Chondrocyte (in vitro differentiated cells): ENCODE data around the gene SUCLG2. TPM values are rescaled to one million over a fixed set of nuclear protein-coding genes. Genes with fewer than 3 reads are reported as not detected.
A peak's percentile ranks its signal among the peaks of the same experiment; 100 is the strongest.

ENCODE experiments used
- DNase-seq: peaks from one replicate; pipeline ENCODE4 v3.0.0; 2021; ENCODE audit warnings: mixed read lengths, low spot score
- H3K27ac Mint-ChIP-seq: one replicate; pipeline ENCODE4 v1.8.0; 2021; ENCODE audit warnings: mild to moderate bottlenecking, moderate library complexity, mixed read lengths; ENCODE audit not compliant: unreplicated experiment
- H3K27me3 Mint-ChIP-seq: 2 replicates; pipeline ENCODE4 v1.8.0; 2021; ENCODE audit warnings: low read depth, mixed read lengths
- H3K36me3 Mint-ChIP-seq: 2 replicates; pipeline ENCODE4 v1.8.0; 2021; ENCODE audit warnings: low read depth, mixed read lengths
- H3K4me1 Mint-ChIP-seq: 2 replicates; pipeline ENCODE4 v1.8.0; 2021; ENCODE audit warnings: low read depth, mild to moderate bottlenecking, mixed read lengths
- H3K4me3 Mint-ChIP-seq: one replicate; pipeline ENCODE4 v1.8.0; 2021; ENCODE audit warnings: mild to moderate bottlenecking, moderate library complexity, mixed read lengths; ENCODE audit not compliant: unreplicated experiment
- H3K9me3 Mint-ChIP-seq: 2 replicates; pipeline ENCODE4 v1.8.0; 2021; ENCODE audit warnings: low read depth, mixed read lengths
- total RNA-seq: library from RNA; stranded (reverse); gene quantifications from 3 replicates; pipeline ENCODE4 v1.2.1, GENCODE V29; 2021
- TF ChIP-seq, protein P1 (sequence below): fragments of 200-600 bp; sonication (generic); IDR thresholded peaks from 2 replicates; pipeline ENCODE4 v1.5.0; 2021; ENCODE audit warnings: antibody characterized with exemption, mild to moderate bottlenecking, moderate library complexity

The SUCLG2 gene
- total RNA-seq, 1 donor from 2014 or later, result 24.3 TPM

DNA sequence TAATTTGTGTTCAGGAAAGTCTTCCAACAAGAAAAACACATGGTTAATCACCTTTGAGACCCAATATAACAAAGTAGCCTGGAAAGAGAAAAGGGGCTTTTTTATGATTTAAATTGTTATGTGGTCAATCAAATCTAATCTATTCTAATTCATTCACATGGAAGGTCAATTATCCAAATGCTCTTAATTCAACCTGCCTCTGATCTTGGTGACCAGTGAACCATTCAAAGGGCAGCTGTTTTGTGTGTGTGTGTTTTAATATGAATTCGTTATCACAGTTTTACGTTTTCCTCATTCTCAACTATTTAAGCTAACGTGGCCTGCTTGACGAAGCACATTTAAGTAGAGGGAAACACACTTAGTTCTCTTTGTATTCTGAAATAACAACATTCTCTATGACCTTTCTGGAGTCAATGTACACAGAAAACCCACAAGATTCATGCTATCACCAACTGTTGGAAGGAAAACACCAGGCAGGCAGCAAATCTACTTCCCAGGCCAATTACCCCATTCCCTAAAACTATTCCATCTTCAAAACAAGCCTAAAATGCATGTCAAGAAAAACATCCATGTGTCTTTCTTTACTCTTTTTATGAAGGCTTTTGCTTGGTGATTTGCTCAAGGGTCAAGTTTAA, 195.4 kb downstream of the SUCLG2 start:
- H3K27ac Mint-ChIP-seq, result no peak overlapping the region
- TF ChIP-seq, protein P1, sequence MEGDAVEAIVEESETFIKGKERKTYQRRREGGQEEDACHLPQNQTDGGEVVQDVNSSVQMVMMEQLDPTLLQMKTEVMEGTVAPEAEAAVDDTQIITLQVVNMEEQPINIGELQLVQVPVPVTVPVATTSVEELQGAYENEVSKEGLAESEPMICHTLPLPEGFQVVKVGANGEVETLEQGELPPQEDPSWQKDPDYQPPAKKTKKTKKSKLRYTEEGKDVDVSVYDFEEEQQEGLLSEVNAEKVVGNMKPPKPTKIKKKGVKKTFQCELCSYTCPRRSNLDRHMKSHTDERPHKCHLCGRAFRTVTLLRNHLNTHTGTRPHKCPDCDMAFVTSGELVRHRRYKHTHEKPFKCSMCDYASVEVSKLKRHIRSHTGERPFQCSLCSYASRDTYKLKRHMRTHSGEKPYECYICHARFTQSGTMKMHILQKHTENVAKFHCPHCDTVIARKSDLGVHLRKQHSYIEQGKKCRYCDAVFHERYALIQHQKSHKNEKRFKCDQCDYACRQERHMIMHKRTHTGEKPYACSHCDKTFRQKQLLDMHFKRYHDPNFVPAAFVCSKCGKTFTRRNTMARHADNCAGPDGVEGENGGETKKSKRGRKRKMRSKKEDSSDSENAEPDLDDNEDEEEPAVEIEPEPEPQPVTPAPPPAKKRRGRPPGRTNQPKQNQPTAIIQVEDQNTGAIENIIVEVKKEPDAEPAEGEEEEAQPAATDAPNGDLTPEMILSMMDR, result no peak
- H3K36me3 Mint-ChIP-seq, result no peaks in the 10 kb centered on the region
- no peak overlapping the region for H3K4me3 Mint-ChIP-seq
- DNase-seq, result no peak
- H3K9me3 Mint-ChIP-seq, result no peaks in the 10 kb centered on the region
- peaks cover 43% of the 10 kb centered on the region for H3K4me1 Mint-ChIP-seq
- no peaks in the 10 kb centered on the region for H3K27me3 Mint-ChIP-seq

DNA sequence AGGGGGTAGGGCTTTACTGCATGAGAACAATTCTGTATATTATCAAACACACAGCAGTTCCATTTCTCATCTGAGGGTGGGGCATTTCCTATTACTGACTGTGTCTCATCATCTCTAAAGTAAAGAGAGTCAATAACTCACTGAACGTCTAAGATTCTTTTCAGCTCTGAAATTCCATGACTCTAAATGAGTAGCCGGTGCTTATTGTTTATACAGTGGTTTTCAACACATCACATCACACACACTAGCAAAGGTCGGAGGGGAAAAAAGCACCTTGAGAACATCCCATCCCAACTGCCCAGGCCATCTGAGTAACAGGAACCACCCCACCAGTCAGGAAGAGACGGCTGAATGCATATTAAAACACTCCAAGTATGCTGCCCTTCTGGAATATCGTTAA, 196.0 kb downstream of the SUCLG2 start:
- no peak overlapping the region for H3K27ac Mint-ChIP-seq
- H3K27me3 Mint-ChIP-seq, result no peaks in the 10 kb centered on the region
- TF ChIP-seq, protein P1, result peak; percentile 47
- no peaks in the 10 kb centered on the region for H3K36me3 Mint-ChIP-seq
- H3K4me1 Mint-ChIP-seq, result peaks cover 43% of the 10 kb centered on the region
- no peaks in the 10 kb centered on the region for H3K9me3 Mint-ChIP-seq
- no peak overlapping the region for H3K4me3 Mint-ChIP-seq
- DNase-seq, result no peak

DNA sequence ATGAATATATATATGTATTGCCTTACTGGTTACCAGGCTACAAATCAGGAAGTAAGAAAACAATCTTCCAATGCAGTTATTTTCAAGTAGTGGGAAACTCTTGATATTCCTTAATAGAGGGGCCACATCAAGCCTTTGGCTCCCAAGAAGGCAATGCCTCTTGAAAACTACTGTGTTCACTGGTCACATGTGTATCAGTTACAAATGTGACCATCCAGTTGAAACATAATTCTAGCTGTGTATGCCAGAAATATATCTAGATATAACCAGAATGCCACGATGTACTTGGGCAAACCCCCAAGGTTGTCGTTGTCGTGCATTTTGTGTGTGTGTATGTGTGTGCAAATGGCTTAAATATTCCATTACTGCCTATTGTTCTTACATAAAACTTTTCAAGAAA, 200.8 kb downstream of the SUCLG2 start:
- Mint-ChIP-seq H3K36me3 (no peaks in the 10 kb centered on the region), H3K27ac (no peak overlapping the region), H3K4me3 (no peak overlapping the region), H3K4me1 (peaks cover 7% of the 10 kb centered on the region), H3K27me3 (no peaks in the 10 kb centered on the region), H3K9me3 (no peaks in the 10 kb centered on the region)
- TF ChIP-seq, protein P1, result no peak
- DNase-seq, result no peak

DNA sequence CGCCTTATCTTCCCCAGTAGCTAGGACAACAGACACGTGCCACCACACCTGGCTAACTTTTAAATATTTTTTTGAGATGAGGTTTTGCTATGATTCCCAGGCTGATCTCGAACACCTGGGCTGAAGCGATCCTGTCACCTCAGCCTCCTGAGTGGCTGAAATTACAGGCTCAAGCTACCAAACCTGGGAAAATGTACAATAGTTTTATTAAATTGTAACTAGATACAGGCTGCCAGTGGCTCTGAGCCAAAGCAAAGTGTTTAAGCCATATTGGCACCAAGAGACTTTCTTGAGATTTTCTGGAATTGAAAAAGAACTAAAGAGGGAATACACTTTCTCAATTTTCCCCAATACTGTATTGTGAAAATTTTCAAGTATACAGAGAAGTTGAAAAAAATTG, 204.3 kb downstream of the SUCLG2 start:
- Mint-ChIP-seq H3K9me3 (no peaks in the 10 kb centered on the region), H3K4me1 (no peaks in the 10 kb centered on the region), H3K36me3 (no peaks in the 10 kb centered on the region), H3K27ac (no peak overlapping the region), H3K27me3 (no peaks in the 10 kb centered on the region), H3K4me3 (no peak overlapping the region)
- no peak for DNase-seq
- TF ChIP-seq, protein P1, result no peak

DNA sequence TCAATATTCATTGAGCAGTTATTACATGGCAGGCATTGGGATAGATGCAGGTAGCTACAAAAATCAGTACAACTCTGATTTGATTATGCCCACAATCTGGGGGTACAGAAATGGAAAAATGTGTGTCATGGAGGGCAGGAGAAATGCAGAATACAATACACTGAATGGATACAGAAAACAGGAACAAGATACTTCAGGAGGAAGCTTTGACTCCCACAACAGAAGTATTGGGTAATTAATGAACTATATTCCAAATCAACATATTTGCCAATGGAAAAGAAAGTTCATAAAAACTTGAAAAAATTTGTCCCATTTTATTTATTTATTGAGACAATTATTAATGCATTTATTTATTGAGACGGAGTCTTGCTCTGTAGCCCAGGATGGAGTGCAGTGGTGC, 207.0 kb downstream of the SUCLG2 start:
- Mint-ChIP-seq H3K27ac (no peak overlapping the region), H3K36me3 (peaks cover 3% of the 10 kb centered on the region), H3K9me3 (no peaks in the 10 kb centered on the region), H3K4me1 (no peaks in the 10 kb centered on the region), H3K27me3 (no peaks in the 10 kb centered on the region), H3K4me3 (no peak overlapping the region)
- TF ChIP-seq, protein P1, result no peak
- DNase-seq, result no peak
